Muscle of arm (tissue), 12 donors: ENCODE data around the gene MTREX. TPM values are rescaled to one million over a fixed set of nuclear protein-coding genes. Genes with fewer than 3 reads are reported as not detected.

Experiments
- DNase-seq: peaks from one replicate; pipeline ENCODE4 v3.0.0-alpha.2; 2013
- polyA plus RNA-seq, 12 donors: library from polyadenylated mRNA; unstranded; fragments of 120-200 nt; gene quantifications; one replicate each; pipeline ENCODE4 v1.2.1, GENCODE V29; 2013; ENCODE audit not compliant: insufficient read length in 12 of 12

The MTREX gene
- polyA plus RNA-seq, 12 donors, result 29.8 to 82.3 (median 70.5) TPM; not detected in 1

GRCh38 chr5:55421074-55421529 is 113.3 kb downstream of the MTREX start:
- DNase-seq, result no peak

DNA sequence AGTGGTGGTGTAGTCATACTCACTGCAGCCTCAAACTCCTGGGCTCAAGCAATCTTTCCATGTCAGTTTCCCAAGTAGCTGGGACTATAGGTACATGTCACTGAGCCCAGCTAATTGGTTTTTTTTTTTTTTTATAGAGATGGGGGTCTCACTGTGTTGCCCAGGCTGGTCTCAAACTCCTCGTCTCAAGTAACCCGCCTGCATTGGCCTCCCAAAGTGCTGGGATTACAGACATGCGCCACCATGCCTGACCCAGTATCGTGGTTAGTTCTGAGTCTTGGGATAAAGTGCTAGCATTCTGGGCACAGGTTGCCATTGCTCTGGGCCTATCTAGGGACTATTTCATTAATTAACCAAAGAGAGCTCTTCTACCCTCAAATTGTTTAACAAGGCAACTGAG is 118.7 kb downstream of the MTREX start:
- no peak for DNase-seq

GRCh38 chr5:55427157-55427556 is 119.4 kb downstream of the MTREX start:
- no peak for DNase-seq

DNA sequence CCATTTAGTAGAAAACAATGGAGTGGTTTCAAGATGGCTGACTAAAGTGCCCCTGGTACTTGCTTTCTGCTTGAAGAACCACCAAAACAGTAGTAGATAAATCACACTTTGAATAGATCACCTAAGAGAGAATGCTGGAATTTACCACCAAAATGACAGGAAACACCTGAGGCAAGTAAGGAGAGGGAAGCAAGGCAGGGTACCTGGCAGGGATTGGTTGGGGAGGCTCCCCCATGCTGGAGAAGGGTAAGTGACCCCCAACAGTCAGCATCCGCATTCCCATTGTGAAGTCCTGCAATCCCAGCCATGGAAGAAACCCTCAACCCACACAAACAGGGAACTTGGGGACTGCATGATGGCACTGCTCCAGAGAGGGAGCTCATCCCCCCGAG is 121.4 kb downstream of the MTREX start:
- DNase-seq, result no peak

DNA sequence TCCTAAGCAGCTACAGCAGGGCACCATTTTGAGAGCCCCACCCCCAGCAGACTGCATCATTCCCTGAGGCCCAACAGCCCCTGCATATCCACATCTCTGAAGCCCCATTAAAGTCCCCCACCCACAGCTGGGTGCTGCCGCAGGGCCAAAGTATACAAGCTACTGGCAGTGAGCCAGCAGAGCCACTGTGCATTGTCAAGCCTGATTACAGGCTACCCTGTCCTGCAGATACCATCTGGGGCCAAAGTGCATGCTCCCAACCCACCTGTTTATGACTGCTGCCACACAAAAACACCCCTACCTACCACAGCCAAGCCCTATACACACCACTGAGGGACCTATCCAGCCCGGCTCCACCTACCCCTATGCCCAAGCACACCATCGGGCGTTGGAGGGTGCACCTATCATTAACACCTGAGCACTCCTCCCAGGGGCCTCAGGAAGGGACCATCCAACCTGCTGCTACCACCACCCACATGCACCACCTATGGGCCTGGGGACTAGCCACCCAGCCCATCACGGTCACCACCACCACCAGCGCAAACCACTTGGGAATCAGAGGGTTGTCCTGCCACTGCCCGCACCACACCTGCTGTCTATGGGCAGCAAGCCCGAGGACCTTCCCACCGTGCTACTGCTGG is 121.9 kb downstream of the MTREX start:
- DNase-seq, result no peak

GRCh38 chr5:55432549-55432948 is 124.8 kb downstream of the MTREX start:
- no peak for DNase-seq

DNA sequence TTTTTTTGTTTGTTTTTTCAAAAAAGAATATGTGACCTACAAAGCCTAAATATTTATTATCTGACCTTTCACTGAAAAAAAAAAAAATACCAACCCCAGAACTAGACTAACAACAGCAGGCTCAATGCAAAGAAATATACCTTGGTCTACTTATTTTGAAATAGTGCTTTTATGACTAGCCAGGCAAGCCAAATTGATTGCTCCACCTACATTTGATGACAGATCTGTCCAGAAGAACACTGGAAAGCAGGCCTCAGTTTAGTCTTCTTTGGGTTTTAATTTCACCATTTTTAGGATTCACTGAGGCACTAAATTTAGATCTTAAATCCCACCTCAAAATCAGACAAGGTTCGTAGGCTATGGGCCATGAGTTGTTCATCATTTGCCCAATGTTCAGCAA is 129.7 kb downstream of the MTREX start:
- DNase-seq, result no peak

DNA sequence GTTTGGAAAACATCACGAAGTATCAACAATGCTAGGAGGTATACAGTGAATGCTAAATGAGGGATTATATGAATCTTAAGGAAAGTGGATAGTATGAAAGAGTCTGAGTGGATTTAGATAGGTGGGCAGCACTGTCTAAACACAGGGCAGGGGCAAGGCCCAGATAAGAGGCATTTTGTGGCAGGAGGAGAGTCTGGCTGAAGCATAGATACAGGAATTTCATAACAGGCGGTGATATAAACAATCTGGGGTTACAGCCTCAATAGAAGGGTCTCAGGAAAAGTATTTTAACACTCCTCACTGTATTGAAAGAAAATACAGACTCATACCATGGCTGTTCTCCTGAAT is 130.0 kb downstream of the MTREX start:
- no peak for DNase-seq

GRCh38 chr5:55438998-55439397 is 131.2 kb downstream of the MTREX start:
- DNase-seq, result no peak

DNA sequence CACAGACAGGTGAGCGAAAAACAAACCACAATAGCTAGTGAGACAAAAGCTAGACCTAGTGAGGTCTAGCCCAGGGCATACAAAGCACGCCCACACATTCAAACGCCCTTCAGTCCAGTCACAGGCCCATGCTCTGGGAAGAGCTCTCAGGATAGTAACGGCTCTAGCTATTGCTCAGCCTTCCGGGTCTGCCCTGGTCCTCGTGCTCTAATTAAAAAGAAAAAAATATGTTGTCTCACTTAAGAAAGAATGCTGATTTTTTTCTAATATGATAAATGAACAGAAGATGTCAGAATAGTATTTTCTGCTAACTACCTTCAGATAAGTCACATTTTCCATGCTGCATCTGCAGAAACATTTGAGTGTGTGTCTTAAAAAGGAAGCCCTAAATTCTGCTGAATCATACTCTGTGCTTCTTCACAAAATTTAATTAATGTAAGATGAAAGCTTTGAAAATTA is 132.4 kb downstream of the MTREX start:
- DNase-seq, result no peak

DNA sequence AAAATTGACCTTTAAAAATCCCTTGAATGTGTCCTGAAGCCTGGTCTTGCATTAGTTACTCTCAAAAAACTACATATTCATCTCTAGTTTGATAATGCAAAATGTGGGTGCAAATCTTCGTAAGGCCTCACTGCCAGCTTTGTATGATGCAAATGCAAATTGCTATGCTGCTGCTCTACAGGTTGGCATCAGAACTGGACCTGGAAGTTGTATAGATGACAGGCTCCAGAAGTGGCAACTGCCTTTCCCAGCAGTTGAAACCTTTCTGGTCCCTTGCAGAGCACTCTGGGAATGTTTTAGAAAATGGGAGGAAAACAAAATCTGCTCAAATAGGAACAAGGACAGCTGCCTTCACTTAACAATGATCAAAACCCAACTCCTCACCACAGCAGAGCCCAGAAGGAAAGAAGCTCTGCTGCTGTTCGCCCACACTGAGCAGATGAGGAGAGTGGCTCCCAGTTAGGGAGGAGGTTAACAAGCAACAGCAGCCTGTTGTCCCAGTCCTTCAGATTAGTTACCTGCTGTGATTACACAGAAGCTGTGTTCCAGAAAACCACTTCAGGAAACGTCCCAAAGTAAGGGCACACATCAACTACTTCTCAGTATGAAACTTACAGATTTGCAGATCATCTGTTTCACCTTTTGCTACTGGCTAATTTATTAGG is 133.4 kb downstream of the MTREX start:
- no peak for DNase-seq

DNA sequence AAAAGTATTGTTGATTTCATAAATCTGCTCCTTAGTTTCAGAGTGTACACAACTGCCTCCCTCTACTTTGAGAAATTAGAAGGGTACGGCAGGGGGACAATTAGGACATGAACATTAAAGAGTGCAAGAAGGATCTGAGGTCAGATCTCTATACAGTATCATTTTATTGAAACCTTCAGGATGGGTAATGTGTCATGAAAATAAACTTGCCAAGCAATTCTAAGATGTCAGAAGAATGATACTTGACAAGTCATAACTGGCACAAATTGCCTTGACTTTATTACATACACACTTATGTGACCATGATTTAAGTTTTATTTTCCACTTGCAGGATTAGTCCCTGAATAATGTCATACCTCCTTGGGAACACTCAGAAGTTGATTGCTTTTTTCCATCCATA is 134.2 kb downstream of the MTREX start:
- no peak for DNase-seq

- no peak for DNase-seq
These were observed 138.0 kb downstream of the MTREX start for GRCh38 chr5:55445791-55446190.

- DNase-seq, result no peak
These were observed 139.0 kb downstream of the MTREX start for GRCh38 chr5:55446640-55447351.

DNA sequence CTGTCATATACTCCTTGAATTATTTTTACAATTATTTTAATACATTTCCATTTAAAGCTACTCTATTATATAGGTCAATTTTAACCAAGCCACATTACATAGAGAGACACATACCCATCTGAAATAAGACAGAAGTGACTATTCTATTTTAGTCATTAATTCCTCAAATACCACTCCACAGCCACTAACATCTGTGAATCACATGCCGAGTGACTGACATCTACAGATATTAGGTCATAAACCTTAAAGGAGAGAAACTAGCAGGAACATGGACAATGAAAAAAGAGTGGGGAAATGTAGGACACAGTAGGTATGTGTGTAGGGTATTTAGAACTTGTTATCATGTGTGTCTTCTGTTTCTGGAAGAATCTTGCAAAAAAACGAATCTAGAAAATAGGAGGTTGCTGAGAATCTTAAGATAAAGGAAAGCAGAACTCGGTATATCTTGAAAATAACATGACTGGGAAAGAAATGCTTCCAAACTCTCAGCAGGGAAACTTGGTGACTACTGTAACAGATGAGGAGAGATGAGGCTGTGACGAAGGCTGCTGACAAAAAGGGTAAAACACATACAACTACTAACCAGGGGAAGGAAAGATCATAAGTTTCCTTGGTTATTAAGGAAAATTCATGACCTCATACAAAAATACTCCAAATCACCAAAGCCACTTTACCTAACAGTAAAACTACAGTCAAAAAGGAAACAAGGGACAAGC is 142.4 kb downstream of the MTREX start:
- DNase-seq, result no peak

GRCh38 chr5:55451976-55452375 is 144.2 kb downstream of the MTREX start:
- no peak for DNase-seq

DNA sequence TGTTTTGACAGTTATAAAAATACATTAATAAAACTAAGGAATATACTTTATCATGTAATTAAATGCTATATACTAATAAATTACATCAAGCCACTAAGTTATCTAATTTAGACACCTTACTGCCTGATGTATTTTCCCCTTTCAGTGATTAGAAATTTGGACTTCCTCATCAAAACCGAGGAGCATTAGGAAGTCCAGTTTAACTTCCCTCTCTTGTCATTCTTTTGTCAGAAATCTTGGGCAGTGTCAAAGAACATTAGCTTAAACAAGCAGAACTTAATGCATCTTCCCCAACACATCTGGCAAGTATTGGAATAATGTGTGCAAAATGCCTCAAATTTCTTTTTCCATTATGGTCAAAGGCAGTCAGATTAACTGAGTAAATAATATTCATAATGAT is 145.4 kb downstream of the MTREX start:
- no peak for DNase-seq

GRCh38 chr5:55454282-55454681 is 146.5 kb downstream of the MTREX start:
- no peak for DNase-seq

DNA sequence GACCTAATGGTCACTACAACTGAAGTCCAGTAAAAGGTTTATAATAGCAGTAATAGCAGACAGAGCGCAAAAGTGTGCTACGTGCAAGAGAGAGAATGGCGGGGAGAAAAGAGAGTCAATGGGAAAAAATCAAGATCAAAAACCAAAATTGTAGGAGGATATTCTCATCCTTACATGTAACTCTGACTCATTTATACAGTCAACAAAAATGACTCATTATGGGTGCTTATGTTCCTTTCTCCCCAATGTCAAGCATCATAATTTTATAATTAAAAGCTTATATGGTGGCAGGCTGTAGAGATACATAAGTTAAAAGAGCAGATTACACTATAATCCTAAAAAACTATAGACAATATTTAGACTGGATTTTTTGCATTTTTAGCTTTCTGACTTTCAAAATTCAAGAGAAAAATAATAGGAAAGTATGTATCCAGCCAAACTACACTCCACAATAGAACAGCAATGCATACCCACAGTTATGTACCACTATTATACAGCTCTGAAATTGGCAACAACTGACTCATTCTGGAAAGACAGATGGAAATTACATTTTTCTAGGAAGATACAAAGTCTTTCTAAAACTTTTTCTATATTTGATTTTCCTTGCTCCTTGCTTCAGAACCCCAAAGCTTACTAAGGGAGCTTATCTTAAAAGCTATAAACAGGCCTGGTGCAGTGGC is 148.6 kb downstream of the MTREX start:
- no peak for DNase-seq

- DNase-seq, result no peak
These were observed 151.8 kb downstream of the MTREX start for GRCh38 chr5:55459572-55459971.

DNA sequence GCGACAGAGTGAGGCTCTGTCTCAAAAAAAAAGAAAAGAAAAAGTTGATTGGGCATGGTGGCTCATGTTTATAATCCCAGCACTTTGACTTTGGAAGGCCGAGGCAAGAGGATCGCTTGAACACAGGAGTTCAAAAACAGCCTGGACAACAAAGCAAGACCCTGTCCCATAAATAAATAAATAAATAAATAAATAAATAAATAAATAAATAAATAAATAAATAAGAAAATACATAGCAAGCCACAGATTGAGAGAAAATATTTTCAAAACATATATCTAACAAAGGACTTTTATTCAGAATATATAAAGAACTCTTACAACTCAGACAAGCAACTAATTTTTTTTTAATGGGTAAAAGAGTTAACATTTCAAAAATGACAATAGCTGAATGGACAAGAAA is 155.8 kb downstream of the MTREX start:
- DNase-seq, result no peak
